H1 (cell line): Measurements from ENCODE around the gene KIAA1586. TPM values are rescaled to one million over a fixed set of nuclear protein-coding genes. Genes with fewer than 3 reads are reported as not detected.

Experiments
- CTCF ChIA-PET: fragments of 300-600 bp; sonication (Branson Sonifier 250); formaldehyde crosslinking; loops from one replicate; lab custom pipeline; 2021; ENCODE audit not compliant: partially characterized antibody; lab: Charles Lee
- POLR2A ChIA-PET: fragments of 300-600 bp; sonication (Branson Sonifier 250); formaldehyde crosslinking; loops from one replicate; lab custom pipeline; 2021; ENCODE audit warnings: inconsistent platforms; ENCODE audit not compliant: partially characterized antibody; lab: Charles Lee
- DNase-seq, 2 experiments: peaks; one replicate each; pipeline versions ENCODE4 v3.0.0 to v3.0.0-alpha.2; 2010 to 2022; ENCODE audit warnings: low spot score in 2 of 2, low read depth in 1 of 2, mixed read lengths in 1 of 2
- FAIRE-seq: peaks from 2 replicates; lab custom pipeline; 2011; peaks lifted over from hg19 to GRCh38; lab: Jason Lieb, UNC
- H2AFZ ChIP-seq: 2 replicates; pipeline ENCODE4 v1.8.1; 2012; ENCODE audit warnings: low read length, inconsistent platforms
- H2AK5ac ChIP-seq: 2 replicates; pipeline ENCODE4 v1.6.1; 2013; ENCODE audit warnings: low read depth, low read length
- H2BK120ac ChIP-seq: replicated peaks from 2 replicates; pipeline ENCODE3; 2013; ENCODE audit warnings: low read depth, low read length, inconsistent platforms
- H2BK12ac ChIP-seq: 2 replicates; pipeline ENCODE4 v1.6.1; 2013; ENCODE audit warnings: low read depth, low read length
- H2BK15ac ChIP-seq: 2 replicates; pipeline ENCODE4 v1.6.1; 2013; ENCODE audit warnings: low read length
- H2BK20ac ChIP-seq: 2 replicates; pipeline ENCODE4 v1.6.1; 2013; ENCODE audit warnings: low read length
- H2BK5ac ChIP-seq: 2 replicates; pipeline ENCODE4 v1.6.1; 2013; ENCODE audit warnings: low read depth, low read length
- H3K14ac ChIP-seq: 2 replicates; pipeline ENCODE4 v1.6.1; 2013; ENCODE audit warnings: inconsistent platforms; ENCODE audit not compliant: insufficient read length
- H3K18ac ChIP-seq: 2 replicates; pipeline ENCODE4 v1.6.1; 2013; ENCODE audit warnings: low read length; ENCODE audit errors: extremely low read depth
- H3K23ac ChIP-seq: 2 replicates; pipeline ENCODE4 v1.6.1; 2013; ENCODE audit warnings: inconsistent platforms; ENCODE audit not compliant: insufficient read length
- H3K23me2 ChIP-seq: 2 replicates; pipeline ENCODE4 v1.6.1; 2013; ENCODE audit warnings: low read depth, low read length
- H3K27ac ChIP-seq: 2 replicates; pipeline ENCODE4 v1.6.1; 2011; ENCODE audit warnings: low read depth, low read length, inconsistent platforms
- H3K27me3 ChIP-seq, 4 experiments: replicated peaks in 1 of 4; 1 replicate in 1 of 4; 2 replicates in 3 of 4; pipeline versions ENCODE4 v1.6.1 to v1.8.1; 2011 to 2013; ENCODE audit warnings: low read length in 3 of 4, mild to moderate bottlenecking in 3 of 4, inconsistent platforms in 2 of 4, mixed read lengths in 2 of 4, moderate library complexity in 1 of 4; ENCODE audit not compliant: control insufficient read depth in 3 of 4, insufficient read depth in 3 of 4; ENCODE audit errors: extremely low read depth in 1 of 4
- H3K36me3 ChIP-seq, 4 experiments: 2 replicates each; pipeline versions ENCODE4 v1.6.1 to v1.8.1; 2011 to 2013; ENCODE audit warnings: mild to moderate bottlenecking in 4 of 4, low read length in 3 of 4, moderate library complexity in 2 of 4, control low read depth in 1 of 4, inconsistent platforms in 1 of 4; ENCODE audit not compliant: insufficient read depth in 4 of 4, control insufficient read depth in 2 of 4
- H3K4ac ChIP-seq: replicated peaks from 2 replicates; pipeline ENCODE3; 2013; ENCODE audit warnings: low read length, low read depth, mixed read lengths, inconsistent platforms; ENCODE audit not compliant: insufficient read length
- H3K4me1 ChIP-seq, 4 experiments: replicated peaks in 1 of 4; 1 replicate in 1 of 4; 2 replicates in 3 of 4; pipeline versions ENCODE4 v1.6.1 to v1.8.1; 2011 to 2013; ENCODE audit warnings: low read length in 3 of 4, inconsistent platforms in 2 of 4, mixed read lengths in 1 of 4; ENCODE audit not compliant: insufficient read depth in 4 of 4, control insufficient read depth in 3 of 4
- H3K4me2 ChIP-seq, 2 experiments: 2 replicates each; pipeline versions ENCODE4 v1.6.1 to v1.8.1; 2011 to 2013; ENCODE audit warnings: low read depth in 2 of 2, low read length in 2 of 2, control low read depth in 1 of 2, inconsistent platforms in 1 of 2, mild to moderate bottlenecking in 1 of 2; ENCODE audit not compliant: insufficient read depth in 1 of 2
- H3K4me3 ChIP-seq, 4 experiments: fragments of 200-600, 300-600 bp in 1 of 4; sonication (generic), shearing (Covaris generic), sonication (Bioruptor Twin) in 1 of 4; 2 replicates each; pipeline versions ENCODE4 v1.5.1 to v1.8.1; 2011 to 2016; ENCODE audit warnings: low read length in 4 of 4, low read depth in 3 of 4, control low read depth in 2 of 4, inconsistent platforms in 2 of 4, mild to moderate bottlenecking in 2 of 4, mixed read lengths in 1 of 4, moderate library complexity in 1 of 4; ENCODE audit not compliant: insufficient read depth in 2 of 4; ENCODE audit errors: extremely low read depth in 1 of 4
- H3K56ac ChIP-seq: replicated peaks from 2 replicates; pipeline ENCODE3; 2013; ENCODE audit warnings: low read depth, mild to moderate bottlenecking, mixed read lengths, low read length, inconsistent platforms; ENCODE audit not compliant: insufficient read length
- H3K79me1 ChIP-seq: 2 replicates; pipeline ENCODE4 v1.6.1; 2013; ENCODE audit warnings: low read depth, low read length, control low read depth
- H3K79me2 ChIP-seq, 2 experiments: 2 replicates each; pipeline versions ENCODE4 v1.6.1 to v1.8.1; 2012 to 2013; ENCODE audit warnings: low read length in 2 of 2, mild to moderate bottlenecking in 2 of 2, inconsistent platforms in 1 of 2; ENCODE audit not compliant: insufficient read depth in 2 of 2, control insufficient read depth in 1 of 2
- H3K9ac ChIP-seq, 4 experiments: replicated peaks in 1 of 4; 1 replicate in 1 of 4; 2 replicates in 3 of 4; pipeline versions ENCODE4 v1.6.1 to v1.8.1; 2011 to 2013; ENCODE audit warnings: low read depth in 3 of 4, low read length in 3 of 4, control low read depth in 2 of 4, mild to moderate bottlenecking in 2 of 4, moderate library complexity in 2 of 4, inconsistent platforms in 1 of 4; ENCODE audit errors: extremely low read depth in 1 of 4
- H3K9me3 ChIP-seq, 2 experiments: 2 replicates each; pipeline versions ENCODE4 v1.6.1 to v1.8.1; 2012 to 2013; ENCODE audit warnings: mild to moderate bottlenecking in 2 of 2, moderate library complexity in 2 of 2, control low read depth in 1 of 2, inconsistent platforms in 1 of 2, low read depth in 1 of 2, low read length in 1 of 2, mixed read lengths in 1 of 2; ENCODE audit not compliant: insufficient read depth in 2 of 2
- H4K20me1 ChIP-seq, 2 experiments: replicated peaks in 1 of 2; 2 replicates each; pipeline versions ENCODE3 to v1.8.1; 2011 to 2013; ENCODE audit warnings: inconsistent platforms in 2 of 2, low read length in 2 of 2, mild to moderate bottlenecking in 1 of 2; ENCODE audit not compliant: insufficient read depth in 2 of 2, control insufficient read depth in 1 of 2
- H4K5ac ChIP-seq: 2 replicates; pipeline ENCODE4 v1.6.1; 2013; ENCODE audit warnings: low read length, low read depth, mixed read lengths, inconsistent platforms; ENCODE audit not compliant: insufficient read length
- H4K8ac ChIP-seq: 2 replicates; pipeline ENCODE4 v1.8.0; 2013; ENCODE audit warnings: mild to moderate bottlenecking, moderate library complexity, low read length, inconsistent platforms; ENCODE audit not compliant: insufficient read depth; ENCODE audit errors: extremely low read depth
- H4K91ac ChIP-seq: replicated peaks from 2 replicates; pipeline ENCODE3; 2013; ENCODE audit warnings: low read length, mixed read lengths, inconsistent platforms; ENCODE audit not compliant: insufficient read length
- BCL11A ChIP-seq, 2 experiments: IDR thresholded peaks; one replicate each; pipeline ENCODE4 v1.6.1; 2011; ENCODE audit warnings: low read depth in 2 of 2, low read length in 2 of 2, mild to moderate bottlenecking in 2 of 2
- CHD1 ChIP-seq: IDR thresholded peaks from 2 replicates; pipeline ENCODE4 v1.6.1; 2012; ENCODE audit warnings: low read depth, low read length, improper control_type of control experiment
- JUN ChIP-seq: IDR thresholded peaks from 2 replicates; pipeline ENCODE4 v1.6.1; 2011; ENCODE audit warnings: low read depth, mild to moderate bottlenecking, improper control_type of control experiment, low read length
- POLR2A ChIP-seq, 2 experiments: IDR thresholded peaks; 1 replicate in 1 of 2; 2 replicates in 1 of 2; pipeline ENCODE4 v1.6.1; 2011; ENCODE audit warnings: low read depth in 2 of 2, low read length in 2 of 2, mild to moderate bottlenecking in 2 of 2; ENCODE audit errors: control extremely low read depth in 1 of 2
- POU5F1 ChIP-seq: IDR thresholded peaks from 2 replicates; pipeline ENCODE4 v1.6.1; 2011; ENCODE audit warnings: low read depth, mild to moderate bottlenecking, low read length, moderate library complexity
- SIX5 ChIP-seq: IDR thresholded peaks from 2 replicates; pipeline ENCODE4 v1.6.1; 2011; ENCODE audit warnings: mild to moderate bottlenecking, low read depth, low read length
- SP2 ChIP-seq: IDR thresholded peaks from 2 replicates; pipeline ENCODE4 v1.6.1; 2012; ENCODE audit warnings: mild to moderate bottlenecking, low read length, inconsistent platforms
- TEAD4 ChIP-seq: IDR thresholded peaks from 2 replicates; pipeline ENCODE4 v1.6.1; 2012; ENCODE audit warnings: low read depth, low read length, inconsistent platforms, mixed read lengths
- ZNF274 ChIP-seq: IDR thresholded peaks from 2 replicates; pipeline ENCODE4 v1.7.0; 2012; ENCODE audit warnings: low read length, borderline replicate concordance; ENCODE audit errors: extremely low read depth
- WGBS, 2 experiments: shearing (Covaris generic) in 1 of 2; methylation state at CpG; one replicate each; pipeline versions ENCODE4 v1.1.6 to v1.1.7; 2013 to 2015; ENCODE audit warnings: low lambda C conversion rate in 2 of 2, mixed read lengths in 2 of 2, inconsistent platforms in 1 of 2, low coverage in 1 of 2, missing lambda C conversion rate in 1 of 2; ENCODE audit not compliant: insufficient replicate concordance in 2 of 2, insufficient coverage in 1 of 2, insufficient read length in 1 of 2; ENCODE audit errors: extremely low coverage in 1 of 2, missing lambda C conversion rate in 1 of 2; 5-methylcytosine and 5-hydroxymethylcytosine counted together
- polyA plus RNA-seq, 7 experiments: library from polyadenylated mRNA; depleted of rRNA in 3 of 7; stranded (reverse) in 5 of 7; unstranded in 2 of 7; fragments of >200 nt in 5 of 7; fragments of 200-250 nt in 2 of 7; gene quantifications; 1 replicate in 5 of 7; 2 replicates in 1 of 7; 4 replicates in 1 of 7; pipeline versions ENCODE4 v1.2.1 to v1.2.3, GENCODE V29; 2011 to 2013; ENCODE audit warnings: missing spikeins in 2 of 7, mixed read lengths in 2 of 7
- total RNA-seq: library from RNA; stranded (reverse); fragmentation: NEBNext Ultra II Directional; extraction: Animal tissue kit (Norgen Biotek cat#: 25700); gene quantifications from 2 replicates; pipeline ENCODE4 v1.2.1, GENCODE V29; 2021
- TF ChIP-seq, protein P1 (sequence below): IDR thresholded peaks from 2 replicates; pipeline ENCODE4 v1.6.1; 2011; ENCODE audit warnings: low read depth, mild to moderate bottlenecking, low read length; ENCODE audit not compliant: insufficient read depth

Gene KIAA1586
- total and polyA plus RNA-seq, 2 of the 8 experiments (the other 6 are each of a cell fraction or from before 2014, with no cell fraction given) = 2.1 to 24.4 TPM

DNA sequence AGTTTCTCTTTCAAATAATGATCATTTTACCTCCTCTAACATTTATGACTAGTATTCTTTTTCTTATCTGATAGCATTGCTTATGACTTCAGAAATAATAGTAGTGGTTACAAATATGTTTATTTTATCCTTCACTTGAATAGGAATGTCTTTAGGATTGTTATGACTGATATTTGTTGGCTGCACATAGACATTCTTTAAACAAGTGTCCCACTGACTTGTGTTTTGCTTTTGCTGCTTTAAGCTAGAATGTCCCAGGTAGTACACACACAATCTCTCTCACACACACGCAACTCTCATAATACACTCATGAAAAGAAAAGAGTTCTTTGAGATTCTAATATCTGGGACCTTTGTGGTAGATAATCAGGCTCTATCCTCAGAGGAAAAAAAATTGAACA, 21.6 kb downstream of the KIAA1586 start:
- H3K4ac ChIP-seq = no peak overlapping the region
- no peak overlapping the region for H2AK5ac ChIP-seq
- H3K36me3 ChIP-seq = no peaks in the 10 kb centered on the region; a peak in 1 of 8 replicates
- H2BK20ac ChIP-seq = no peak overlapping the region
- no peak overlapping the region for H2BK12ac ChIP-seq
- no peak overlapping the region for H2BK120ac ChIP-seq
- H4K5ac ChIP-seq = no peak overlapping the region
- no peak overlapping the region for H3K9ac ChIP-seq
- ChIA-PET POLR2A (no interaction called here), CTCF (interaction anchor here (0.6 kb wide), 1 partner anchor 97 kb away, joined by 3 read pairs; no protein-coding TSS in a partner anchor)
- H3K4me2 ChIP-seq = no peak overlapping the region
- H4K20me1 ChIP-seq = peaks cover 0 to 1% of the 10 kb centered on the region in 2 experiments
- H3K14ac ChIP-seq = no peak overlapping the region
- H3K4me3 ChIP-seq = no peak overlapping the region
- no peaks in the 10 kb centered on the region for H3K9me3 ChIP-seq
- no peaks in the 10 kb centered on the region for H3K27me3 ChIP-seq
- TF ChIP-seq JUN (no peak), POLR2A (IDR thresholded peaks at IDR 0.05; ENCODE audit: control extremely low read depth in 1 of 2, low read depth in 2 of 2, low read length in 2 of 2) (no peak), ZNF274 (no peak), BCL11A (IDR thresholded peaks at IDR 0.05; ENCODE audit: low read depth in 2 of 2, low read length in 2 of 2) (no peak), CHD1 (no peak), SIX5 (no peak), TEAD4 (no peak), POU5F1 (no peak), SP2 (no peak)
- TF ChIP-seq, protein P1, sequence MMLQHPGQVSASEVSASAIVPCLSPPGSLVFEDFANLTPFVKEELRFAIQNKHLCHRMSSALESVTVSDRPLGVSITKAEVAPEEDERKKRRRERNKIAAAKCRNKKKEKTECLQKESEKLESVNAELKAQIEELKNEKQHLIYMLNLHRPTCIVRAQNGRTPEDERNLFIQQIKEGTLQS = no peak
- no peak overlapping the region for H3K23ac ChIP-seq
- H2AFZ ChIP-seq = no peak overlapping the region
- H2BK15ac ChIP-seq = no peak overlapping the region
- H2BK5ac ChIP-seq = no peak overlapping the region
- 90% methylated on average over 1 of the region's 1 CpG; no CpG with 5 or more reads in 1 of the 2 experiments for WGBS, 2 experiments
- H3K79me1 ChIP-seq = no peaks in the 10 kb centered on the region; the same call in 1 of the 2 replicates
- H3K23me2 ChIP-seq = no peaks in the 10 kb centered on the region
- H3K79me2 ChIP-seq = no peaks in the 10 kb centered on the region
- H4K91ac ChIP-seq = no peak overlapping the region
- H3K56ac ChIP-seq = no peak overlapping the region
- H3K18ac ChIP-seq = no peak overlapping the region
- no peak overlapping the region for H4K8ac ChIP-seq
- no peak overlapping the region for H3K27ac ChIP-seq
- FAIRE-seq (no peak), DNase-seq (no peak)
- peaks cover 0 to 19% (median 4%) of the 10 kb centered on the region in 4 experiments; a peak in 6 of 7 replicates for H3K4me1 ChIP-seq
